GM21528 (cell line): ENCODE measurements around the gene EXOC3.

Source experiments
- ATAC-seq: cut with Tn5 transposase; IDR thresholded peaks from one replicate; pipeline ENCODE4 v1.9.1; 2021; ENCODE audit warnings: mild to moderate bottlenecking, moderate library complexity; ENCODE audit not compliant: unreplicated experiment, low FRiP score

Gene EXOC3

DNA sequence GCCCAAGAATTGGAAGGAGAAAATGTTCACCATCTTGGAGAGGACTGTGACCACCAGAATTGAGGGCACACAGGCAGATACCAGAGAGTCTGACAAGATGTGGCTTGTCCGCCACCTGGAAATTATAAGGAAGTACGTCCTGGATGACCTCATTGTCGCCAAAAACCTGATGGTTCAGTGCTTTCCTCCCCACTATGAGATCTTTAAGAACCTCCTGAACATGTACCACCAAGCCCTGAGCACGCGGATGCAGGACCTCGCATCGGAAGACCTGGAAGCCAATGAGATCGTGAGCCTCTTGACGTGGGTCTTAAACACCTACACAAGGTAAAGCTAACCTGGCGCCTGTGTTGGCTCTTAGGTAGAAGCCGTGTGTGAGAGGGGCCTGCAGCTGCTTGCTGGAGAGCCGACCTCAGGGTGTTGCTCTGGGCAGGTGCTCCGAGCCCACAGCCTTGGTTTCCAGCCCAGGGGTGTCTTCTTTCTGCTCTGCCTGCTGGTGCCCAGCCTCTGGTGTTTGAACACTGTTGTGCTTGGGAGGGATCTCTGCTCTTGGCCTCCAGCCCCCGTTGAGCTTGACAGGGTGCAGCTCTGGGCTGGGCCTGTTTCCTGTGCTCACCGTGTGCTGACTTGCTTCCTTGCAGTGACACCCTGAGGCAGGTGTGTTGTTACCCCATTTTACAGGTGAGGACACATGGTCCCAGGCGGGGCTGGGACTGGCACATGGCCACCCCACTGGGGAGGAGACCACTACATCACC lies 10.9 kb downstream of the EXOC3 start:
- ATAC-seq, result no peak

GRCh38 chr5:454936-455335 lies 12.0 kb downstream of the EXOC3 start:
- ATAC-seq, result no peak

GRCh38 chr5:455806-456205 lies 12.8 kb downstream of the EXOC3 start:
- no peak for ATAC-seq

DNA sequence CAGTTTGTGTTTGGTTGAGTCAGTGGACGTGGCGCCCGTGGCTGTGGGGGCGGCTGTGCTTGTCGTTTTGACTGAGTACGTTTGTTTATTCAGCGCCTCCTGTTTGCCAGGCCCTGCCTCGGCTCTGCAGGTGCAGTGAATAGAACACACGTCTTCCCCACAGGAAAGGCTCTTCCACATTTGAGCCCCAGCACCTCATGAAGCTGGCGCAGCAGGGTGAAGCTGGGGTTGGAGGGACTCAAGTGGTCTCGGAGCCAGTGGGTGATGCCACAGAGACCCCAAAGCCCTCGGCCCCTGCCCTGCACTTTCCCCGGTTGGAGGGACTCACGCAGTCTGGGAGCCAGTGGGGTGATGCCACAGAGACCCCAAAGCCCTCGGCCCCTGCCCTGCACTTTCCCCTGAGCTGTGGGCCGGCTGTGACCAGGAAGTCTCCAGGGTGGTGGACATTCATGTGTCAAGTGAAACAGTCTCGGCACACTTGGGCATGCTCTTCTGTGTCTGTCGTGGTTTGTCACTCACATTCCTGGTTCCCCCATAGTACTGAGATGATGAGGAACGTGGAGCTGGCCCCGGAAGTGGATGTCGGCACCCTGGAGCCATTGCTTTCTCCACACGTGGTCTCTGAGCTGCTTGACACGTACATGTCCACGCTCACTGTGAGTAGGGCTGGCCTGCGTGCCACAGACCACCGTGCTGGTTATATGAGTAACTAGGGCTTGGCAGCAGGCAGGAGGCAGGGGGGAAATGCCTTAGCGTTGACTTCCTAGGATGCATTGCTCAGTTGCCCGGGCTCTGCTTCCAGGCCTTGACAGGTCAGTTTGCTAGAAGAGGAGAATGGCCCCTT lies 13.6 kb downstream of the EXOC3 start:
- no peak for ATAC-seq

DNA sequence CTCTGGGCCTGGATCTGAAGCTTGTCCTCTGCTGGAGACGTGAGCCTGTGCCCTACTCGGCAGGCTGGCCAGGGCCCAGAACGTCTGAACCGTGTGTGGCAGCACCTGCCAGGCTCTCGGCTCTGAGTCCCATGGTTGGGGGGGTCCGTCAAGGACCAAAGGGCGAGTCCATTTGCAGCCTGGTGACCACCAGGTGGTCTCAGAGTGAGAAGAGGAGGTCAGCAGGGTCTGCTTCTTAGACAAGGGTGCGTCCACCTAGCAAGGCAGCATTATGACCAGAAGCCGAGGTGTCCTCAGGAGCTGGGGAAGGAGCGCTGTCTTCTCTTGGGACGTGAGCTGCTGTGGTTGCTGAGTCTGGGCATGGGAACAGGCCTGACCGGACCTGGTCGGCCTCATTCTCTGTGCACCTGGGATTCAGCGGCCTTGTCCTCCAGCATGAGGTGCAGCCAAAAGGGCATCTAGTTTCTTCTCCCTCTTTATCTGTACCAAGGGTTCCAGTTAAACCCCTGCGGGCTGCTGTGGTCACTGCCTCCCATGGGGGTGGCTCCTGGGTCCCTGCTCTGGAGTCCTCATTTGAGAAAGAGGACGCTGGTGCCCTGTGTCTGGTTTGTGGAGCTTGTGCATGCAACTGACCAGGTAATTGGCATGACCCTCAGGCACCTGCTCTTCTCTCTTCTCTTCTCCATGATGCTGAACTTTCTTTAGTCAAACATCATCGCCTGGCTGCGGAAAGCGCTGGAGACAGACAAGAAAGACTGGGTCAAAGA lies 14.4 kb downstream of the EXOC3 start:
- no peak for ATAC-seq

- ATAC-seq, result no peak
Measured at GRCh38 chr5:458547-459353, 15.8 kb downstream of the EXOC3 start.

DNA sequence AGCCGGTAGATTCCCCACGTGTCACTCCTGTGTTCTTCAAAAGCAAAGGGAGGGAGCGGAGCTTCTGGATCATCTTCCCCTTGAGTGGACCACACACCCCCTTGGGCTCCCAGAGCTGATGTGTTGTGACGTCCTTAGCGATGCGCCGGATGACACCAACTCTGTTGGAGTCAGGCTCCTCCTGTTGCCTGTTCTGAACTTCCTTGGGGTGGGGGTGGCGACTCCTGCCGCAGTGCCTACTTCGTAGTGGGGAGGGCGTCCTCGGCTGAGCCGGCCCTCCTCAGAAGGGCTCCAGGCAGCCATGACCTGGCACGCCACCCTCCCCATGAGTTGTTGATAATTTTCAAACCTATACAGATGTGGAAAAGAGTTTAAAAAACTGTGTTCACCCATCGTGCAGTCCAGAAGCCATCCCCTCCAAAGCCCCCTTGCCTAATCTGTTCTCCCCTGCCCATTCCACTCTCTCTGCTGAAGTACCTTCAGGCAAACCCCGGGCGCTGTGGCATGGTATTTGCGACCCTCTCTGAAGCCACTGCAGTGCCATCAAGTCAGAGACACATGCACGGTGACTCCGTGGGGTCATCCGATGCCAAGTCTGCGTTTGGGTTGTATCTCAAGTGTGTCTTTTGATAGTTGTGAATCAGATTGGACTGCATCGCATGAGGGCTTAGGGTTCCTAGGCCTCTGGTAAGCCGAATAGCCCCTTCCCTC lies 16.7 kb downstream of the EXOC3 start:
- ATAC-seq, result no peak

DNA sequence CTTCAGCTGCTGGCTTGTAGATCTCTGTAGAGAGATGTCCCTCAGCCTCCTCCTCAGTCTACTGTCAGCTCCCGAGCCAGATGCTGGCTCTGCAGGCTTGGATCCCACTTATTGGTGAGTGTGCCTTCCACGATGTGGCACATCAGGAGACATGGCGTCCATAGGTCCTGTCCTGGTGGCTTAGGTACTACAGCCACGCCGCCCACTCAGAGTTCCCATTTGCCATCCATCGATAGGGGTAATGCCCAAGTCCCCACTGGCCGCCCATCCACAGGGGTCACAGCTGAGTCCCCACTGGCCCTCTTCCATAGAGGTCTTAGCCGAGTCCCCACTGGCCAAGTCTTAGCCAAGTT lies 17.3 kb downstream of the EXOC3 start:
- ATAC-seq, result no peak

DNA sequence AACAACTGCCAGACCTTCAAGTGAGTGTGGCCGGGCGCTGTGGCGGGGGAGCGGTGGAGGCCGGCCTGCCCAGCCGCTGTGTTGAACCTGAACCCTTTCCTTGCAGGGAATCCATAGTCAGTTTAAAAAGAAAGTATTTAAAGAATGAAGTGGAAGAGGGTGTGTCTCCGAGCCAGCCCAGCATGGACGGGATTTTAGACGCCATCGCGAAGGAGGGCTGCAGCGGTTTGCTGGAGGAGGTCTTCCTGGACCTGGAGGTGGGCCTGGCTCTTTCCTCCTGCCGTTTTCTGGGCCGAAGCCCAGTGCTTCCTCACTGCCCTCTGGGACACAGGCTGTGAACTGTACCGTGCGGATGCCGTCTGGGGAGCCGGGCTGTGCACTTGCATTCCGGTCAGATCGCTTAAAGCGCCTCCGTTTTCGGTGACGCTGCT lies 19.1 kb downstream of the EXOC3 start:
- ATAC-seq, result no peak

DNA sequence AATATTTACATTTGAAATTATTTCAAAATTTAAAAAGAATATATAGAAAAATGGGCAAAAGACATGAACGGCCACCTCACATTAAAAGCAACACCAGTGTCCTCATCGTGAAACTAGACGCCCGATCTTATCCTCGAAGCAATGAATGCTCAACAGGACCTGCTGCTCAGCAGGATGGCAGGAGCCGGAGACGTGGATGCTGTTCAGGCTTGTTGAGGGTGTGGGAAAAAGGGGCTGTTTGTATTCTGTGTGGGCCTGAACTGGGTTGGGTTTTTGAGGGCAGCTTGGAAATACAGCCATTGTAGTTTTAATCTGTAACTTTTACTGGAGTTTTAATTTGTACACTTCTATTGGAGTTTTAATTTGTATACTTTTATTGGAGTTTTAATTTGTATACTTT lies 20.3 kb downstream of the EXOC3 start:
- no peak for ATAC-seq

GRCh38 chr5:463952-464351 lies 21.0 kb downstream of the EXOC3 start:
- ATAC-seq, result no peak

DNA sequence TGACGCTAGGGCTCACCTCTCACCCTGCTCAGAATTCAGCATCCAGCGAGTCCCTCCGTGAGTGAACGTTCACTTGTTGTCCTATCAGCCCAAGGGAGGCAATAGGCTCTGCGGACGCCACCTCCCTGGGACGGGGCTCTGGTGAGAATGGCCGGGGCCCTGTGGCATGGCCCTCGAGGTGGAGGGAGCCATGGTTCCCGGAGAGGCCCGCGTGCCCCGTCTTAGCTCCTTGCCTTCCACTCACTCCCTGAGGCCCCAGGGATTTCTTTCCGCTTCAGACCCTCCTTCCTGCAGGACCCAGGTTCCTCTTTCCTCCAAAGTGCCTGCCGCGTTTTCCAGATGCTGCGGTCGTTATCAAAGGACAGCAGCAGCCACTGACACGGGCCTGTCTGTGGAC lies 21.5 kb downstream of the EXOC3 start:
- no peak for ATAC-seq

DNA sequence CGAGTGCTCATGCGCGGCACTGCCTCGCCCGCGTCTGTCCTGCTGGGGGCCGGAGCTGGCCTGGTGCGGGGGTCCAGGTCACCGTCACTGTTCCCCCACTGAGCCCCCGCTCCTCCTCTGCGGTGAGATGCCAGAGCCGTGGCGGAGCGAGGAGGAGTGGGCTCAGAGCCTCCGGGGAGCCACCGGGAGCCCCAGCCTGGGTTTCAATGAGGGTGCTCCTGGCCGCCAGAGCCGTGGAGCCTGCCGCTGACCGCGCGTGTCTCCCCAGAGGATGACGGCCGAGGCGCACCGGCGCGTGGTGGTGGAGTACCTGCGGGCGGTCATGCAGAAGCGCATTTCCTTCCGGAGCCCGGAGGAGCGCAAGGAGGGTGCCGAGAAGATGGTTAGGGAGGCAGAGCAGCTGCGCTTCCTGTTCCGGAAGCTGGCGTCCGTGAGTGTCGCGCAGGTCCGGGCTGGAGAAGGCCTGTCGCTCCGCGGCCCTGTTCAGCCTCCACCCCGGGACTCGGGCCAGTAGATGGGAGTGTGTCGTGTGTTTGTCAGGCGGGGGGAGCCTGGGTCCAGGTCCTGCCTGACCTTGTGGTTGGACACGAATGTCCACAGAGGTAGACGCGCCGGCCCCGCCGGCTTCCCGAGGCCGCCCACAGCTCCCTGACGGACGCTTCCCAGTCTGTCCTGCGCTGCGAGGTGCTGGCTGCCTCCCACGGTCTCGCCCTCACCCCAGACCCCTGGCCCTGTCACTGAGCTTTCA lies 22.0 kb downstream of the EXOC3 start:
- ATAC-seq, result no peak

- ATAC-seq, result no peak
Measured at GRCh38 chr5:465591-466403, 22.8 kb downstream of the EXOC3 start.

- no peak for ATAC-seq
Measured at GRCh38 chr5:466661-467310, 23.8 kb downstream of the EXOC3 start.

DNA sequence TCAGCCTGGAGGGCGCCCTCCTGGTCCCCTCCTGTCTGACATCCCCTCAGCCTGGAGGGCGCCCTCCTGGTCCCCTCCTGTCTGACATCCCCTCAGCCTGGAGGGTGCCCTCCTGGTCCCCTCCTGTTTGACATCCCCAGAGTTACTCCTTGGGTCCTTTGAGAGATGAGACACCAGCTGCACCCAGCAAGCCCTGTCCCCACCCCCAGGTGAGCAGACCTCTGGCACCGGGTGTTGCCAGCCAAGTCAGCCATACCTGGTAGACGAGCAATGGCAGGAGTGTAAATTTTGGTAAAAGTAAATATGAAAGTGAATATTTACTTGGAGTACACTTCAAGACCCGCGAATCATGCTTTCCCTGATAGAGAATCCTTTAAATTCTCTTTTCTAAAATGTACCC lies 25.4 kb downstream of the EXOC3 start:
- no peak for ATAC-seq

GRCh38 chr5:469752-470483 lies 26.9 kb downstream of the EXOC3 start:
- no peak for ATAC-seq
